ENCODE measurements around the gene ATP2B2. TPM values are rescaled to one million over a fixed set of nuclear protein-coding genes. Genes with fewer than 3 reads are reported as not detected.

Gene ATP2B2
- total and polyA plus RNA-seq, 2 of the 8 experiments (the other 6 are each of a cell fraction or from before 2014, with no cell fraction given): 0.14 to 1.2 TPM

- Histone ChIP-seq H4K8ac (ENCODE audit: extremely low read depth, insufficient read depth, low read length) (no peak overlapping the region), H3K4me2 (ENCODE audit: insufficient read depth in 1 of 2, low read depth in 2 of 2, low read length in 2 of 2) (no peak overlapping the region), H2BK5ac (ENCODE audit: low read depth, low read length) (no peak overlapping the region), H2BK20ac (ENCODE audit: low read length) (no peak overlapping the region), H4K5ac (ENCODE audit: insufficient read length, low read depth, low read length) (no peak overlapping the region), H3K27me3 (replicated peaks in 1 of 4; ENCODE audit: control insufficient read depth in 3 of 4, extremely low read depth in 1 of 4, insufficient read depth in 3 of 4, low read length in 3 of 4) (0 out of 7 replicates have a peak, but pooled peaks cover 0 to 2% (median 0%) of the 10 kb centered on the region in 4 experiments), H3K23ac (ENCODE audit: insufficient read length) (no peak overlapping the region), H2BK12ac (ENCODE audit: low read depth, low read length) (no peak overlapping the region), H2BK120ac (replicated peaks; ENCODE audit: low read depth, low read length) (no peak overlapping the region), H3K79me1 (ENCODE audit: low read depth, low read length) (no peaks in the 10 kb centered on the region), H3K9me3 (ENCODE audit: insufficient read depth in 2 of 2, low read depth in 1 of 2, low read length in 1 of 2) (no peaks in the 10 kb centered on the region), H4K91ac (replicated peaks; ENCODE audit: insufficient read length, low read length) (no peak overlapping the region), H3K79me2 (ENCODE audit: control insufficient read depth in 1 of 2, insufficient read depth in 2 of 2, low read length in 2 of 2) (no peaks in the 10 kb centered on the region), H2BK15ac (ENCODE audit: low read length) (no peak overlapping the region), H3K4ac (replicated peaks; ENCODE audit: insufficient read length, low read depth, low read length) (no peak overlapping the region), H3K36me3 (ENCODE audit: control insufficient read depth in 2 of 4, insufficient read depth in 4 of 4, low read length in 3 of 4) (no peaks in the 10 kb centered on the region), H3K27ac (ENCODE audit: low read depth, low read length) (no peak overlapping the region), H3K9ac (replicated peaks in 1 of 4; ENCODE audit: extremely low read depth in 1 of 4, low read depth in 3 of 4, low read length in 3 of 4) (no peak overlapping the region), H3K4me3 (ENCODE audit: extremely low read depth in 1 of 4, insufficient read depth in 2 of 4, low read depth in 3 of 4, low read length in 4 of 4) (no peak overlapping the region), H4K20me1 (replicated peaks in 1 of 2; ENCODE audit: control insufficient read depth in 1 of 2, insufficient read depth in 2 of 2, low read length in 2 of 2) (no peaks in the 10 kb centered on the region), H2AFZ (ENCODE audit: low read length) (no peak overlapping the region), H3K14ac (ENCODE audit: insufficient read length) (no peak overlapping the region), H3K18ac (ENCODE audit: extremely low read depth, low read length) (no peak overlapping the region), H3K23me2 (ENCODE audit: low read depth, low read length) (no peaks in the 10 kb centered on the region), H3K4me1 (replicated peaks in 1 of 4; ENCODE audit: control insufficient read depth in 3 of 4, insufficient read depth in 4 of 4, low read length in 3 of 4) (peaks cover 0 to 2% (median 0%) of the 10 kb centered on the region in 4 experiments; a peak in 3 of 7 replicates), H2AK5ac (ENCODE audit: low read depth, low read length) (no peak overlapping the region), H3K56ac (replicated peaks; ENCODE audit: insufficient read length, low read depth, low read length) (no peak overlapping the region)
- TF ChIP-seq BACH1 (IDR thresholded peaks at IDR 0.05; ENCODE audit: low read length) (no peak), MAFK (IDR thresholded peaks at IDR 0.05; ENCODE audit: low read depth, low read length) (no peak), ASH2L (IDR thresholded peaks at IDR 0.05; ENCODE audit: low read length) (no peak), POLR2AphosphoS5 (IDR thresholded peaks at IDR 0.05; ENCODE audit: low read depth, low read length) (no peak), TEAD4 (IDR thresholded peaks at IDR 0.05; ENCODE audit: low read depth, low read length) (no peak)
- POLR2A ChIA-PET (ENCODE audit: partially characterized antibody): no interaction called here
- WGBS, 2 experiments (ENCODE audit: extremely low coverage in 1 of 2, insufficient coverage in 1 of 2, insufficient read length in 1 of 2, insufficient replicate concordance in 2 of 2, low coverage in 1 of 2, low lambda C conversion rate in 2 of 2, missing lambda C conversion rate in 1 of 2): 90% methylated on average over 6 of the region's 6 CpGs; no CpG with 5 or more reads in 1 of the 2 experiments
- no peak for FAIRE-seq
- DNase-seq (ENCODE audit: low read depth in 1 of 2, low spot score in 2 of 2): no peak
- CTCF ChIA-PET (ENCODE audit: partially characterized antibody): interaction anchor here (0.6 to 2.2 kb wide), 7 partner anchors 11 to 293 kb away, joined by 3 to 6 read pairs (median 3); no protein-coding TSS in a partner anchor
Measured at GRCh38 chr3:10447527-10448260, 57.7 kb downstream of the ATP2B2 start.

All from H1 (cell line).